Natural killer cell (primary cell): ENCODE results near the gene KAZN. TPM values are rescaled to one million over a fixed set of nuclear protein-coding genes. Genes with fewer than 3 reads are reported as not detected.

Experiments used
- ATAC-seq, 3 donors: fragments of 150-1000 bp in 2 of 3; fragments of 200-7000 bp in 1 of 3; cut with Tn5 transposase; 1 replicate in 1 of 3; 2 replicates in 2 of 3; pipeline ENCODE4 v1.10.0; 2021; ENCODE audit warnings: mild to moderate bottlenecking in 2 of 3, moderate library complexity in 2 of 3
- DNase-seq, 2 donors: peaks; one replicate each; pipeline versions ENCODE4 v3.0.0 to v3.0.0-alpha.2; 2013 to 2021; ENCODE audit warnings: mixed read lengths in 1 of 2
- H3K27ac ChIP-seq: one replicate; pipeline ENCODE4 v1.5.1; 2013; ENCODE audit warnings: mild to moderate bottlenecking, low read length
- H3K27me3 ChIP-seq: one replicate; pipeline ENCODE4 v1.6.1; 2013; ENCODE audit warnings: low read length; ENCODE audit not compliant: control insufficient read depth, insufficient read depth
- H3K36me3 ChIP-seq: one replicate; pipeline ENCODE4 v1.6.1; 2013; ENCODE audit warnings: low read length; ENCODE audit not compliant: control insufficient read depth, insufficient read depth
- H3K4me1 ChIP-seq: one replicate; pipeline ENCODE4 v1.6.1; 2013; ENCODE audit warnings: low read length; ENCODE audit not compliant: control insufficient read depth, insufficient read depth
- H3K4me3 ChIP-seq: one replicate; pipeline ENCODE4 v1.5.1; 2013; ENCODE audit warnings: low read length
- H3K9me3 ChIP-seq: one replicate; pipeline ENCODE4 v1.6.1; 2013; ENCODE audit warnings: low read length; ENCODE audit not compliant: control insufficient read depth, insufficient read depth
- H3K27ac Mint-ChIP-seq, 2 donors: one replicate each; pipeline ENCODE4 v1.8.0; 2022; ENCODE audit warnings: mild to moderate bottlenecking in 2 of 2, mixed read lengths in 2 of 2, moderate library complexity in 1 of 2
- H3K27me3 Mint-ChIP-seq, 2 donors: one replicate each; pipeline ENCODE4 v1.8.0; 2022; ENCODE audit warnings: low read depth in 2 of 2, mixed read lengths in 2 of 2
- H3K36me3 Mint-ChIP-seq: one replicate; pipeline ENCODE4 v1.8.0; 2022; ENCODE audit warnings: mixed read lengths
- H3K4me1 Mint-ChIP-seq, 2 donors: one replicate each; pipeline ENCODE4 v1.8.0; 2022; ENCODE audit warnings: mixed read lengths in 2 of 2
- H3K4me3 Mint-ChIP-seq: one replicate; pipeline ENCODE4 v1.8.0; 2022; ENCODE audit warnings: mild to moderate bottlenecking, moderate library complexity, mixed read lengths
- H3K9me3 Mint-ChIP-seq, 2 donors: one replicate each; pipeline ENCODE4 v1.8.0; 2022; ENCODE audit warnings: mixed read lengths in 2 of 2
- WGBS: methylation state at CpG from one replicate; pipeline ENCODE4 v1.1.7; 2013; ENCODE audit warnings: missing lambda C conversion rate; ENCODE audit not compliant: insufficient coverage; 5-methylcytosine and 5-hydroxymethylcytosine counted together
- intact Hi-C: fragments of 100-400 bp; cut with micrococcal nuclease; formaldehyde crosslinking; loops from one replicate; pipeline ENCODE4 v1.14.2; 2022
- total RNA-seq, 4 donors: library from RNA; stranded (reverse); fragments of 120-200 nt in 1 of 4; gene quantifications; one replicate each; pipeline versions ENCODE4 v1.2.3 to v1.2.4, GENCODE V29; 2013 to 2022
- TF ChIP-seq, protein P1 (sequence below): fragments of 200-600 bp; IDR thresholded peaks from one replicate; pipeline ENCODE4 v1.8.0; 2022; ENCODE audit warnings: antibody characterized with exemption

The KAZN gene
- total RNA-seq, 3 donors from 2014 or later (not counting 1 experiment from before 2014, with no cell fraction given), result 1.2 to 2.0 (median 1.7) TPM

GRCh38 chr1:14648896-14649855, 50.7 kb downstream of the KAZN start:
- Mint-ChIP-seq H3K4me3 (no peak overlapping the region), H3K27ac (no peak overlapping the region), H3K27me3 (peaks cover 3 to 14% of the 10 kb centered on the region in 2 donors), H3K9me3 (no peaks in the 10 kb centered on the region), H3K36me3 (no peaks in the 10 kb centered on the region), H3K4me1 (no peaks in the 10 kb centered on the region)
- Histone ChIP-seq H3K4me3 (no peak overlapping the region), H3K27ac (no peak overlapping the region), H3K27me3 (no peaks in the 10 kb centered on the region), H3K9me3 (no peaks in the 10 kb centered on the region), H3K4me1 (no peaks in the 10 kb centered on the region), H3K36me3 (no peaks in the 10 kb centered on the region)
- intact Hi-C loops, result no loop called here
- DNase-seq (no peak), ATAC-seq (no peak)
- WGBS, result 79% methylated on average over 8 of the region's 9 CpGs
- TF ChIP-seq, protein P1, sequence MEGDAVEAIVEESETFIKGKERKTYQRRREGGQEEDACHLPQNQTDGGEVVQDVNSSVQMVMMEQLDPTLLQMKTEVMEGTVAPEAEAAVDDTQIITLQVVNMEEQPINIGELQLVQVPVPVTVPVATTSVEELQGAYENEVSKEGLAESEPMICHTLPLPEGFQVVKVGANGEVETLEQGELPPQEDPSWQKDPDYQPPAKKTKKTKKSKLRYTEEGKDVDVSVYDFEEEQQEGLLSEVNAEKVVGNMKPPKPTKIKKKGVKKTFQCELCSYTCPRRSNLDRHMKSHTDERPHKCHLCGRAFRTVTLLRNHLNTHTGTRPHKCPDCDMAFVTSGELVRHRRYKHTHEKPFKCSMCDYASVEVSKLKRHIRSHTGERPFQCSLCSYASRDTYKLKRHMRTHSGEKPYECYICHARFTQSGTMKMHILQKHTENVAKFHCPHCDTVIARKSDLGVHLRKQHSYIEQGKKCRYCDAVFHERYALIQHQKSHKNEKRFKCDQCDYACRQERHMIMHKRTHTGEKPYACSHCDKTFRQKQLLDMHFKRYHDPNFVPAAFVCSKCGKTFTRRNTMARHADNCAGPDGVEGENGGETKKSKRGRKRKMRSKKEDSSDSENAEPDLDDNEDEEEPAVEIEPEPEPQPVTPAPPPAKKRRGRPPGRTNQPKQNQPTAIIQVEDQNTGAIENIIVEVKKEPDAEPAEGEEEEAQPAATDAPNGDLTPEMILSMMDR, result no peak

- TF ChIP-seq, protein P1, result no peak
- no peaks in the 10 kb centered on the region for H3K4me1 ChIP-seq
- Mint-ChIP-seq H3K27me3 (peaks cover 3 to 14% of the 10 kb centered on the region in 2 donors), H3K4me1 (no peaks in the 10 kb centered on the region), H3K9me3 (no peaks in the 10 kb centered on the region), H3K27ac (no peak overlapping the region), H3K4me3 (no peak overlapping the region), H3K36me3 (no peaks in the 10 kb centered on the region)
- no peak for ATAC-seq
- H3K9me3 ChIP-seq, result no peaks in the 10 kb centered on the region
- intact Hi-C loops, result no loop called here
- no peak overlapping the region for H3K4me3 ChIP-seq
- DNase-seq, result no peak
- H3K36me3 ChIP-seq, result no peaks in the 10 kb centered on the region
- no peaks in the 10 kb centered on the region for H3K27me3 ChIP-seq
- H3K27ac ChIP-seq, result no peak overlapping the region
- 94% methylated on average over 1 of the region's 1 CpG for WGBS
Observed at GRCh38 chr1:14649976-14650375, 51.5 kb downstream of the KAZN start.

GRCh38 chr1:14650951-14651350, 52.5 kb downstream of the KAZN start:
- Histone ChIP-seq H3K4me1 (no peaks in the 10 kb centered on the region), H3K36me3 (no peaks in the 10 kb centered on the region), H3K27me3 (no peaks in the 10 kb centered on the region), H3K27ac (no peak overlapping the region), H3K4me3 (no peak overlapping the region), H3K9me3 (no peaks in the 10 kb centered on the region)
- TF ChIP-seq, protein P1, result no peak
- DNase-seq, result no peak
- H3K4me3 Mint-ChIP-seq, result no peak overlapping the region
- no peak for ATAC-seq
- H3K9me3 Mint-ChIP-seq, result no peaks in the 10 kb centered on the region
- intact Hi-C loops, result no loop called here
- no peak overlapping the region for H3K27ac Mint-ChIP-seq
- no peaks in the 10 kb centered on the region for H3K4me1 Mint-ChIP-seq
- H3K36me3 Mint-ChIP-seq, result no peaks in the 10 kb centered on the region
- 73% methylated on average over 2 of the region's 3 CpGs for WGBS
- H3K27me3 Mint-ChIP-seq, result peaks cover 0 to 14% of the 10 kb centered on the region in 2 donors
